AG10803 (cell line): ENCODE results near the gene HEBP1.

Experiments used
- DNase-seq: peaks from one replicate; pipeline ENCODE4 v3.0.0; 2010; ENCODE audit warnings: low read depth
- H3K4me3 ChIP-seq: 2 replicates; pipeline ENCODE4 v1.5.1; 2011; ENCODE audit warnings: mild to moderate bottlenecking, low read length, control low read depth
- CTCF ChIP-seq: conservative IDR thresholded peaks from 2 replicates; pipeline ENCODE4 v1.5.1; 2011; ENCODE audit warnings: mild to moderate bottlenecking, low read length, control low read depth, inconsistent platforms

HEBP1 gene

GRCh38 chr12:12941450-12942350 lies 58.4 kb downstream of the HEBP1 start:
- TF ChIP-seq CTCF = no peak
- H3K4me3 ChIP-seq = no peak overlapping the region
- DNase-seq = no peak

- H3K4me3 ChIP-seq = no peak overlapping the region
- TF ChIP-seq CTCF = no peak
- no peak for DNase-seq
Measured at GRCh38 chr12:12939888-12940287, 60.2 kb downstream of the HEBP1 start.

- no peak for TF ChIP-seq CTCF
- DNase-seq = no peak
- no peak overlapping the region for H3K4me3 ChIP-seq
Measured at GRCh38 chr12:12938541-12938940, 61.5 kb downstream of the HEBP1 start.

GRCh38 chr12:12936983-12937491 lies 63.0 kb downstream of the HEBP1 start:
- TF ChIP-seq CTCF = no peak
- DNase-seq = no peak
- H3K4me3 ChIP-seq = no peak overlapping the region

GRCh38 chr12:12934556-12934955 lies 65.5 kb downstream of the HEBP1 start:
- TF ChIP-seq CTCF = no peak
- no peak for DNase-seq
- H3K4me3 ChIP-seq = no peak overlapping the region

- DNase-seq = no peak
- TF ChIP-seq CTCF = no peak
Measured at GRCh38 chr12:12933742-12934141, 66.3 kb downstream of the HEBP1 start.

GRCh38 chr12:12930633-12931219 lies 69.3 kb downstream of the HEBP1 start:
- H3K4me3 ChIP-seq = no peak overlapping the region
- no peak for TF ChIP-seq CTCF

More at GRCh38 chr12:12933742-12934141, 66.3 kb downstream of the HEBP1 start:
- no peak overlapping the region for H3K4me3 ChIP-seq

More at GRCh38 chr12:12930633-12931219, 69.3 kb downstream of the HEBP1 start:
- DNase-seq = peak; percentile 45
